GM18870 (cell line): Measurements from ENCODE around the gene DEFB108B.
"Not testable (repeated sequence)": the region's sequence is repeated elsewhere in the genome, so short reads cannot be mapped to it uniquely, and the experiment has no call there.

Experiments used
- ATAC-seq: cut with Tn5 transposase; IDR thresholded peaks from one replicate; pipeline ENCODE4 v1.9.1; 2021; ENCODE audit warnings: moderate library complexity; ENCODE audit not compliant: unreplicated experiment

DEFB108B gene

GRCh38 chr11:71832811-71833210 is at the start of gene DEFB108B:
Gene DEFB108B (plus strand): TSS chr11:71833200. CDS start chr11:71833200, 0 bp downstream.
- ATAC-seq = not testable (repeated sequence)

- not testable (repeated sequence) for ATAC-seq
Observed at GRCh38 chr11:71786114-71786847, 46.7 kb upstream of the DEFB108B start.

GRCh38 chr11:71786848-71787097 is 46.2 kb upstream of the DEFB108B start:
- peak; percentile 97 for ATAC-seq

GRCh38 chr11:71787098-71787823 is 45.7 kb upstream of the DEFB108B start:
- ATAC-seq = peak; percentile 68

- ATAC-seq = not testable (repeated sequence)
Observed at GRCh38 chr11:71787824-71788454, 45.1 kb upstream of the DEFB108B start.

- not testable (repeated sequence) for ATAC-seq
Observed at GRCh38 chr11:71789444-71790196, 43.4 kb upstream of the DEFB108B start.

GRCh38 chr11:71791111-71791510 is 41.9 kb upstream of the DEFB108B start:
- not testable (repeated sequence) for ATAC-seq

GRCh38 chr11:71792621-71793235 is 40.3 kb upstream of the DEFB108B start:
- ATAC-seq = not testable (repeated sequence)

GRCh38 chr11:71794386-71795040 is 38.5 kb upstream of the DEFB108B start:
- ATAC-seq = not testable (repeated sequence)

- ATAC-seq = not testable (repeated sequence)
Observed at GRCh38 chr11:71795236-71795635, 37.8 kb upstream of the DEFB108B start.

GRCh38 chr11:71796016-71796415 is 37.0 kb upstream of the DEFB108B start:
- not testable (repeated sequence) for ATAC-seq

- not testable (repeated sequence) for ATAC-seq
Observed at GRCh38 chr11:71796781-71797180, 36.2 kb upstream of the DEFB108B start.

GRCh38 chr11:71799556-71800128 is 33.4 kb upstream of the DEFB108B start:
- not testable (repeated sequence) for ATAC-seq

GRCh38 chr11:71800335-71800953 is 32.6 kb upstream of the DEFB108B start:
- not testable (repeated sequence) for ATAC-seq

- not testable (repeated sequence) for ATAC-seq
Observed at GRCh38 chr11:71801026-71801425, 32.0 kb upstream of the DEFB108B start.

GRCh38 chr11:71802874-71803273 is 30.1 kb upstream of the DEFB108B start:
- ATAC-seq = not testable (repeated sequence)

- ATAC-seq = not testable (repeated sequence)
Observed at GRCh38 chr11:71804158-71804947, 28.6 kb upstream of the DEFB108B start.

GRCh38 chr11:71812529-71812928 is 20.5 kb upstream of the DEFB108B start:
- not testable (repeated sequence) for ATAC-seq
